SK-N-SH (cell line): ENCODE data around the gene SDK1.

Experiments used
- EP300 ChIP-seq, 2 experiments: IDR thresholded peaks; 2 replicates each; pipeline versions ENCODE4 v1.4.0 to v1.6.1; 2012; ENCODE audit warnings: borderline replicate concordance in 1 of 2, low read depth in 1 of 2, low read length in 1 of 2
- GABPA ChIP-seq: IDR thresholded peaks from 2 replicates; pipeline ENCODE4 v1.4.0; 2012; ENCODE audit warnings: low read depth, mild to moderate bottlenecking
- JUND ChIP-seq: IDR thresholded peaks from 2 replicates; pipeline ENCODE4 v1.4.0; 2012
- MXI1 ChIP-seq: IDR thresholded peaks from 2 replicates; pipeline ENCODE4 v1.6.1; 2012; ENCODE audit warnings: mild to moderate bottlenecking, low read depth, low read length, improper control_type of control experiment
- POLR2AphosphoS5 ChIP-seq: IDR thresholded peaks from 2 replicates; pipeline ENCODE4 v1.6.1; 2012; ENCODE audit warnings: low read depth, low read length
- RFX5 ChIP-seq: IDR thresholded peaks from 2 replicates; pipeline ENCODE4 v1.6.1; 2012; ENCODE audit warnings: mild to moderate bottlenecking, improper control_type of control experiment, low read length
- SIN3A ChIP-seq: IDR thresholded peaks from 2 replicates; pipeline ENCODE4 v1.6.1; 2012; ENCODE audit warnings: low read depth, mild to moderate bottlenecking, low read length, moderate library complexity, borderline replicate concordance
- SMC3 ChIP-seq: IDR thresholded peaks from 2 replicates; pipeline ENCODE4 v1.6.1; 2012; ENCODE audit warnings: low read depth, low read length, improper control_type of control experiment
- TAF1 ChIP-seq: IDR thresholded peaks from 2 replicates; pipeline ENCODE4 v1.6.1; 2012; ENCODE audit warnings: low read depth, mild to moderate bottlenecking, low read length, moderate library complexity, borderline replicate concordance
- TF ChIP-seq, protein P1 (sequence below): fragments of 200-600 bp; sonication (generic); IDR thresholded peaks from 2 replicates; pipeline ENCODE4 v1.6.1; 2017; ENCODE audit warnings: antibody characterized with exemption, mild to moderate bottlenecking, moderate library complexity
- TF ChIP-seq, protein P2 (sequence below): IDR thresholded peaks from 2 replicates; pipeline ENCODE4 v1.6.1; 2012; ENCODE audit warnings: mild to moderate bottlenecking, low read depth, low read length, moderate library complexity
- TF ChIP-seq, protein P3 (sequence below): IDR thresholded peaks from 2 replicates; pipeline ENCODE4 v1.4.0; 2012; ENCODE audit warnings: low read depth, borderline replicate concordance

DNA sequence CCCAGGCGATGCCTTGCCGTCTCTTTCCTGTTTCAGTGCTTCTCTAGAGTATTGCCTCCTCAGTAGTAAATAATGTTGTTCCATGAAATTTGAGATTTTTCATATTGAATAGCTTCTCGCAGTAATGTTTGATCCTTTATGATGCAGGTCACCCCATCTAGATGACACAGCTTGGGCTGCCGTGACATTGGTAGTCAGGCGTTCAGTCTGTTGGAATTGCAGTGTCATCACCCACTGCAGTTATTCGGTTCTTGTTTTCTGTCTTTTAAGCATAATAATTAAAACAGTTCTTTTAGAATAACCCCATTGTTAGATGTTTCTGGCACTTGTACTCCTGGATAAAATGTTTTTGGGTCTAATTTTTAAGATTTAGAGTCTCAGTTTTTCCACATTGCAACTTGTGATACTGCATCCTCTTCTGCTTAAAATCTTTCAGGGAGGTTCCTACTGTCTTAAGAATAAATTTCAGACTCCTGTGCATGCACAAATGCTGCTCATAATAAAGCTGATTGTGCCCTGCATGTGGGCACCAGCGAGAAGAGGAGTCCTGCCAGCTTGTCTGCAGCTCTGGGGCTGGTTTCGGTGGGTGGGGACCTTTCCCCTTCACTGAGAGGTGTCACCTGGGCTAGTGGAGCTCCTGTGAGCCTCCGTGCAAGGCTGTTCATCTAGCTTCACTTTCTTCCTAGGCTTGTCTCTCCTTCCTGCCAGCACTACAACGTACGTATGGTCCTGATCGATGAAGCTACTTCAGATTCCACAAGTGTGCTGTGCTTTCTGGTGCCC is 44.8 kb downstream of the SDK1 start:
- TF ChIP-seq MXI1 (no peak), TAF1 (no peak), POLR2AphosphoS5 (no peak), EP300 (IDR thresholded peaks at IDR 0.05; ENCODE audit: borderline replicate concordance in 1 of 2, low read depth in 1 of 2, low read length in 1 of 2) (no peak), SIN3A (no peak), RFX5 (no peak), GABPA (no peak), JUND (no peak), SMC3 (no peak)
- TF ChIP-seq, protein P1, sequence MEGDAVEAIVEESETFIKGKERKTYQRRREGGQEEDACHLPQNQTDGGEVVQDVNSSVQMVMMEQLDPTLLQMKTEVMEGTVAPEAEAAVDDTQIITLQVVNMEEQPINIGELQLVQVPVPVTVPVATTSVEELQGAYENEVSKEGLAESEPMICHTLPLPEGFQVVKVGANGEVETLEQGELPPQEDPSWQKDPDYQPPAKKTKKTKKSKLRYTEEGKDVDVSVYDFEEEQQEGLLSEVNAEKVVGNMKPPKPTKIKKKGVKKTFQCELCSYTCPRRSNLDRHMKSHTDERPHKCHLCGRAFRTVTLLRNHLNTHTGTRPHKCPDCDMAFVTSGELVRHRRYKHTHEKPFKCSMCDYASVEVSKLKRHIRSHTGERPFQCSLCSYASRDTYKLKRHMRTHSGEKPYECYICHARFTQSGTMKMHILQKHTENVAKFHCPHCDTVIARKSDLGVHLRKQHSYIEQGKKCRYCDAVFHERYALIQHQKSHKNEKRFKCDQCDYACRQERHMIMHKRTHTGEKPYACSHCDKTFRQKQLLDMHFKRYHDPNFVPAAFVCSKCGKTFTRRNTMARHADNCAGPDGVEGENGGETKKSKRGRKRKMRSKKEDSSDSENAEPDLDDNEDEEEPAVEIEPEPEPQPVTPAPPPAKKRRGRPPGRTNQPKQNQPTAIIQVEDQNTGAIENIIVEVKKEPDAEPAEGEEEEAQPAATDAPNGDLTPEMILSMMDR = no peak
- TF ChIP-seq, protein P2, sequence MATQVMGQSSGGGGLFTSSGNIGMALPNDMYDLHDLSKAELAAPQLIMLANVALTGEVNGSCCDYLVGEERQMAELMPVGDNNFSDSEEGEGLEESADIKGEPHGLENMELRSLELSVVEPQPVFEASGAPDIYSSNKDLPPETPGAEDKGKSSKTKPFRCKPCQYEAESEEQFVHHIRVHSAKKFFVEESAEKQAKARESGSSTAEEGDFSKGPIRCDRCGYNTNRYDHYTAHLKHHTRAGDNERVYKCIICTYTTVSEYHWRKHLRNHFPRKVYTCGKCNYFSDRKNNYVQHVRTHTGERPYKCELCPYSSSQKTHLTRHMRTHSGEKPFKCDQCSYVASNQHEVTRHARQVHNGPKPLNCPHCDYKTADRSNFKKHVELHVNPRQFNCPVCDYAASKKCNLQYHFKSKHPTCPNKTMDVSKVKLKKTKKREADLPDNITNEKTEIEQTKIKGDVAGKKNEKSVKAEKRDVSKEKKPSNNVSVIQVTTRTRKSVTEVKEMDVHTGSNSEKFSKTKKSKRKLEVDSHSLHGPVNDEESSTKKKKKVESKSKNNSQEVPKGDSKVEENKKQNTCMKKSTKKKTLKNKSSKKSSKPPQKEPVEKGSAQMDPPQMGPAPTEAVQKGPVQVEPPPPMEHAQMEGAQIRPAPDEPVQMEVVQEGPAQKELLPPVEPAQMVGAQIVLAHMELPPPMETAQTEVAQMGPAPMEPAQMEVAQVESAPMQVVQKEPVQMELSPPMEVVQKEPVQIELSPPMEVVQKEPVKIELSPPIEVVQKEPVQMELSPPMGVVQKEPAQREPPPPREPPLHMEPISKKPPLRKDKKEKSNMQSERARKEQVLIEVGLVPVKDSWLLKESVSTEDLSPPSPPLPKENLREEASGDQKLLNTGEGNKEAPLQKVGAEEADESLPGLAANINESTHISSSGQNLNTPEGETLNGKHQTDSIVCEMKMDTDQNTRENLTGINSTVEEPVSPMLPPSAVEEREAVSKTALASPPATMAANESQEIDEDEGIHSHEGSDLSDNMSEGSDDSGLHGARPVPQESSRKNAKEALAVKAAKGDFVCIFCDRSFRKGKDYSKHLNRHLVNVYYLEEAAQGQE = no peak
- TF ChIP-seq, protein P3, sequence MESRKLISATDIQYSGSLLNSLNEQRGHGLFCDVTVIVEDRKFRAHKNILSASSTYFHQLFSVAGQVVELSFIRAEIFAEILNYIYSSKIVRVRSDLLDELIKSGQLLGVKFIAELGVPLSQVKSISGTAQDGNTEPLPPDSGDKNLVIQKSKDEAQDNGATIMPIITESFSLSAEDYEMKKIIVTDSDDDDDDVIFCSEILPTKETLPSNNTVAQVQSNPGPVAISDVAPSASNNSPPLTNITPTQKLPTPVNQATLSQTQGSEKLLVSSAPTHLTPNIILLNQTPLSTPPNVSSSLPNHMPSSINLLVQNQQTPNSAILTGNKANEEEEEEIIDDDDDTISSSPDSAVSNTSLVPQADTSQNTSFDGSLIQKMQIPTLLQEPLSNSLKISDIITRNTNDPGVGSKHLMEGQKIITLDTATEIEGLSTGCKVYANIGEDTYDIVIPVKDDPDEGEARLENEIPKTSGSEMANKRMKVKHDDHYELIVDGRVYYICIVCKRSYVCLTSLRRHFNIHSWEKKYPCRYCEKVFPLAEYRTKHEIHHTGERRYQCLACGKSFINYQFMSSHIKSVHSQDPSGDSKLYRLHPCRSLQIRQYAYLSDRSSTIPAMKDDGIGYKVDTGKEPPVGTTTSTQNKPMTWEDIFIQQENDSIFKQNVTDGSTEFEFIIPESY = no peak
